Measurements from ENCODE around the gene LZTS3.
"Not testable (repeated sequence)": the region's sequence is repeated elsewhere in the genome, so short reads cannot be mapped to it uniquely, and the experiment has no call there.

LZTS3 gene

DNA sequence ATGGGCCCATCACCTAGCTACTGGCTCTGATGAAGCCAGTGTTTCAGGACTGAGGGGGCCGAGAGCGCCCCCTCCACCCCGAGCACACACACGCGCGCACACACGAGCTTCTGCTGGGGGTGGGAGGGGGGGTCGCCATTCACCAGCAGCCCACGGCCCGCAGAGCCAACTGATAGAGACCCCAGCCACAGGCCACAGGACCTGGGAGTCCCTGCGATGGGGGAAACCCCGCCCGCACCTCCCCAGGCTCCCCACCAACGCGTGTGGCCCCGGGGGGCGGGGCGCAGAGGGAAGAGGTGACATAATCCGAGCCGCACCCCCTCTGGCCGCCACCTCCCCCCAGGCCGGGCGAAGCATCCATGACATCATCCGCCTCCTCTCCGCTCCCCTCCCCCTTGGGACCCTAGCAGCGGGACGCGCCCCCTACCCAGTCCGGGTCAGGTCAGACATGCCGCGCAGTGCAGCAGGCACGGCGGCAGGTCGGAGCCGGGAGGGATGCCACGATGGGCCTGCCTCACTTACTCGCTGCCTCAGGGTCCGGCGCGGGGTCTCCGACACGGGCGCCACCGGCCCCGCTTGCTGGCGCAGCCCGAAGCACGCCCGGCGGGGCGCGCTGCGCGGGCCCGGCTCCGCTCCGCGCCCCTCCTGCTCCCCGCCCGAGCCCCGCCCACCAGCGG, at the start of gene LZTS3:
Gene LZTS3 (minus strand): TSS at position 617 of the 677 bp plus-strand sequence. CDS start 6,386 bp downstream, outside the sequence.
- DNase-seq: peak in 45 of 51 donors; percentile 33 to 85 (median 63)

DNA sequence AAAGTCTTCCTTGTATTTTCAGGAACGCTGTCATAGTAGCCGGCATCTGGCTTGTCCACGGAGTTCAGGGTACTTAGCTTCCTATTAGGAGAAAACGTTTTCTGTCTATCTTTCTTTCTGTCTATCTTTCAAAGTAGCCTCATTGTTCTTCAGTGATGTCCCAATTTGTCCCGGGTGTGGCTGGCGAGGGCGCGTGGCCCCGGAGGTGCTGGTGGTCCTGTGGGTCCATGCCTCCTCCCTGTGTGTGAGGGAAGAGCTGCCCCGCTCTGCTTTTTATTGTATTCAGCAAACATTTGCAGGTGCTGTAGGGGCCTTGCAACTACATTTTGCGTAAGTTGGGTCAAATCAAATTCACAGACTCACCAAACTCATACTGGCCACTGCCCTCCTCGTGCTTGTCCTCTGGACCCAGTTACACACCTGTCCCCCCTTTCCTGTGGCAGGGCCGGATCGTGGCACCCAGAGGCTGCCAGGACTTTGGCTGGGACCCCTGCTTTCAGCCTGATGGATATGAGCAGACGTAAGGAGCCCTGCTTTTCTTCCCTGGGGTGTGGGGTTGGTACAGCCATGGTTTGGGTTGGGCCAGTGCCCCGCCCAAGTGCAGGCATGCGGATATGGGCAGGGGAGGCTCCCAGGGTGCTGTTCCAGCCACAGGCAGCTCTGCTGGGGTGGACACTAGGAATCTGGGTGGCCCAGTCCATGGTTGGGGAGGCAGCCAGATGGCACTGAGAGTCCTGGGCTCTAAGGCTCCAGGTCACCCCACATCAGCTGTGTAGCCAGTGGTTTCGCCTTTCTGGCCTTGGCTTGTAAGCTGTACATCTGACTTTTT, 48.3 kb upstream of the LZTS3 start:
- DNase-seq: no peak

- peak in 25 of 51 donors; percentile 4 to 50 (median 23) for DNase-seq
These were observed 45.1 kb upstream of the LZTS3 start for GRCh38 chr20:3218307-3218988.

DNA sequence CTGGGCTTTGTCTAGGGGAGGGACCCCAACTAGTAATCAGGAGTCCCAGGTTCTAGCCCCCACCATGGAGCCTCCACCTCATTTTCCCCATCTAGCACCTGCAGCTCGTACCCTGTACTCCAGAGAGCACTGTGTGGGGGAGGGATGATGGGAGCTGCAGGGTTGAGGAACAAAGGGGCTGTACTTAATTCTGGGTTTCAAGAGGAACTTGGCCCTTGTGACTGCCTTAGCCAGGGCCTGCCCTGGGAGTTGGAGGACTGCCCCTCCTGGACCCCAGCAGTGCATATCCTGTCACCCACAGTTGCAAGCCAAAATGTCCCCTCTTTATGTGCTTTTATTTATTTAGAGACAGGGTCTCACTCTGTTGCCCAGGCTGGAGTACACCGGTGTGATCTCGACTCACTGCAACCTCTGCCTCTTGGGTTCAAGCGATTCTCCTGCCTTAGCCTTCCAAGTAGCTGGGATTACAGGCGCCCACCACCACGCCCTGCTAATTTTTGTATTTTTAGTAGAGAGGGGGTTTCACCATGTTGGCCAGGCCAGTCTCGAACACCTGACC, 42.1 kb upstream of the LZTS3 start:
- not testable (repeated sequence) for DNase-seq

DNA sequence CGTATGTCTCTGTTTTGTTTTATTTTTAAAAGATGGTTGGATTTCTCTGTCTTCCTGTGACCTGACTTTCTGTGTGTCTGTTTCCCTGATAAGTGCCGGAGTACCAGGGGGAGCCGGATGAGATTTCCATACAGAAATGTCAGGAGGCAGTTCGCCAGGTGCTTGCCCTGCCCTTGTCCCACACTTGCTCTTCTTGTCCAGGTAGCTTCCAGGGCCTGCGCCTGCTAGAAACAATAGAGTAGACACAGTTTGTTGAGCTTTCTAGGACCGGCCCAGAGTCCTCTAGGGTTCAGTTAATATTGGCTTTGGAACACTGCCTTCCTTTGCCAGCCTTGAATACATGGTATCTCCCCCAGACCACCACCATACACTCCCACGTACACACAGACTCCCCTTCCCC, 39.9 kb upstream of the LZTS3 start:
- DNase-seq: no peak

GRCh38 chr20:3210346-3210745, 37.0 kb upstream of the LZTS3 start:
- no peak for DNase-seq

- DNase-seq: peak in 1 of 51 donors; percentile 38
These were observed 36.6 kb upstream of the LZTS3 start for GRCh38 chr20:3209946-3210317.

DNA sequence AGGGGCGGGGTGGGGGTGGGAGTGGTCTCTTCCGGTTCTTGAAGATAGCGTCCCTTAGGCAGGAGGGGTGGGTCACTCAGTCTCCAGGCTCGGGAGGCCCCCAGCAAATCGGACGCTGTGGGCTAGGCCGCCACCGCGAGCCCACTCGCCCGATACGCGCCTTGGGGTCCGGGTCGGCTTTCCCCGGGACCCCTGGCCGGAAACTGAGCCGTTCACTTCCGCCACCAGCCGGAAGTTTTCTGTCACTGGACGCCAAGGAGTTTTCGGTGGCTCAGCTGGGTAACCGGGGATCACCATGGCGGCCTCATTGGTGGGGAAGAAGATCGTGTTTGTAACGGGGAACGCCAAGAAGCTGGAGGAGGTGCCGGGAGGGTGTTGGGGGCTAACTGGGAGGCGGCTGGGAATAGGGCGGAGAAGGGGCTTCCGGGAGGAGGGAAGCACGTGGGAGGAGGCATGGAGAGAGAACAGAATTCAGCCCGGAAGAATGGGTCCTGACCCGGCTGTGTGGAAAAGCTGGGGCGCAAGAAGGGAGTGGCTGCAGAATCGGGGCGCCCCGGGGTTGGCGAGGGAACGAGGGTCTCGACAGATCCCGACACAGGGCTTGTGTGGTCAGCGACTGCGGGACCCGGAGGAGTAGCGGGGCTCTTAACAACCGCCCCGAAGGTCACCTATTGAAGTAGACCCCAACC, 36.1 kb upstream of the LZTS3 start, which contains the start of gene ITPA:
Gene ITPA (plus strand): TSS at position 242 of the 689 bp plus-strand sequence. CDS start 54 bp downstream, at position 296.
- DNase-seq: peak in 41 of 51 donors; percentile 13 to 77 (median 40)

DNA sequence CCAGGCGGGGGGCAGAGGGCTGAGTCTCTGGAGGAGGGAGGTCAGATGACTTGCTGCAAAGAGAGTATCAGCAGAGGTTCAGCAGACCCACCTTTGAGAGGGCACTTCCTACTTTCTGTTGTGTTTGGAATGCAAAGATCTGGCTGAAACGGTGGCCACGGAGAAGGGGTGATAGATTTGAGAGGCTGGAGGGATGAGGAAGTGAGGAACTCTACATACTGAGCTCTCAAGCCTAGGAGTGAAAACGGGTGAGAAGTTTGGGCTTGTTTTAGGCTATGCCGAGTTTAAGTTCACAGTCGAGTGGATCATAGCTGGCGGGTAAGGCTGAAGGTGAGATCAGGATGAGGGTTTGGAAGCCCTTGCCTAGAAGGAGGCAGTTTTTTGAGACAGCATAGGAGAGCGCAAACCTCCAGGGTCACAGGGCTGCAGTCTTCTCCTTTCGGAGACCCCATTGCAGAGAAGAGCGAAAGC, 35.5 kb upstream of the LZTS3 start:
- DNase-seq: peak in 4 of 51 donors; percentile 6 to 44 (median 24)

GRCh38 chr20:3204124-3204794, 30.9 kb upstream of the LZTS3 start, which contains the start of gene DDRGK1:
Gene DDRGK1 (minus strand): TSS chr20:3204682. CDS start chr20:3204627, 55 bp downstream.
- DNase-seq: peak; percentile 36 to 97 (median 81)

DNA sequence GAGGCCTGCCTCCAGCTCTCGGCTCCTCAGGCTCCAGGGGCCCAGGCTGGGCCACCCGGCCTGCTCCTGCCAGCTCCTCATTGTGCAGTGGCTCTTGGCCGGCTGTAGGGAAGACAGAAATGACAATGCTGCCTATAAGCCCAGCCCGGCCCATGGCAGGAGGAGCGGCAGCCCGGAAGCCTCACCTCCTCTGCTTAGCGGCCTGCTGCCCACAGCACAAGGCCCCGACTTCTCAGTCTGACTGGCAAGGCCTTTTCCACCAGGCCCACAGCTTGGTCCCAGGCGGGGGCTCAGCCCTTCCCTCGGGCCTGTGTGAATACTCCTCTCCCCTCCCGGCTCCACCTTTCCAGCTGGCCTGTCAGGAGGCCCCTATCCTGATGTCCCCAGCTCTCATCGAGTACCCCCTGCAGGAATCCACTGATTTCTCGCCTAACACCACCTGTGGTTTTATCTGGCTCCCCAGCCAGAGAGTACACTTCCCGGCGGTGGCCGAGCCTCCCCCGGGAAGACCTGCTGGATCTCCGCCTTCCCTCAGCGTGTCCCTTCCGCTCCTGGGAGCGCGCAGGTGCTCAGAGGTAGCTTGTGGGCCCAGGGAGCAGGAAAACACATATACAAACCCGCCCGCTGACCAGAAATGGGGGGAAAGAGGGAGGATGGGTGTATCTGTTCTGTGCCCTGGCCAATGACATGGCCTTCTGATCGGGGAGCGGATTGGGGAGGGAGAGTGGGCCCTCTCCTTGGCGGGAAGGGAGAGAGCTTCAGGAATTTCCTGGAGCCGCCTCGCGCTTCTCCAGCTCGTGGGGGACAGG, 30.2 kb upstream of the LZTS3 start:
- DNase-seq: peak in 16 of 51 donors; percentile 7 to 71 (median 31)

DNA sequence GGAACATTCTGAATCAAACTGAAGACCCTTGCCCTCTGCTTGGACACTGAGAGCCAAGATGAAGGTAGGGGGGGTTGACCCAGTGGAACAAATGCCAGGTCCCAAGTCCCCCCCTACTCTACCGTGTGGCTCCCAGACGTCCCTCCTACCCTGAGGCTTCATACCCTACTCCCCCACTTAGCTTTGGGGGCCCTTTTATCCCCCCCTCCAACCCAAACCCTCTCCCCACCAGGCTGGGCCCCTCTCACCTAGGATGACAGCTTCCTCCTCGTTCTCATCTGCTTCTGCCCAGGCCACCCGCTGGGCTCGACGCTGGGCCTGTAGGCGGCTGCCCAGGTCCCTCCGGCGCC, 29.6 kb upstream of the LZTS3 start:
- no peak for DNase-seq

DNA sequence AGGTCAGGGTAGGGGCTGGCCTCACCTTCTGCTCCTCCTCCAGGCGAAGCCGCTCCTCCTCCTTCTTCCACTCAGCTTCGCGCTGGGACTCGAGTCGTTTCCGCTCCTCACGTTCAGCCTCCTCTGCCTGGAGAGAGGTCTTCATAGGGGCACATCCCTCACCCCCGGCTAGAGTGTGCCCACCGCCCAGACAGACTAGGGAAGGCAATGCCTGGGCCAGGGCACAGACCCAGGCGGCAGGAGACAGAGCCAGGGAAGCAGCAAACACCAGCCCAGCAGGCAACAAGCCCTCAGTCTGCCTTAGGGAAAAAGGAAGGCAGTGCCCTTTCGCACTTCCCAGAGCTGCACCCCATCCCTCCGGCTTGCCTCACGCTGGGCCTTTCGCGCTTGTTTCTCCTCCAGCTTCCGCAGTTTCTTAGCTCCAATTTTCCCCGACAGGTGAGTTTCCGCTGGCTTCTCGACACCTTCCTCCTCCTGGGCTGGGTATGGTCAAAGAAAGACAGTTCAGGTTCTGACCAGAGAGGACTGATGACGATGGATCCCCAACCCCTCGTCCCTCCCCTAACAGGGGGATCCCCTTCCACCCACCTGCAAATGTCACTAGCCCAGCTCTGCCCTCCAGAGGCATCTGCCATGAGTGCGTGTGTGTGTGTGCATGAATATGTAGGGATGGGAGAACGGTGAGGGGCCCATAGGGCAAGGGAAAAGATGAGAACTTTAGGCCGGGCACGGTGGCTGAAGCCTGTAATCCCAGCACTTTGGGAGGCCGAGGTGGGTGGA, 26.8 kb upstream of the LZTS3 start:
- no peak for DNase-seq

DNA sequence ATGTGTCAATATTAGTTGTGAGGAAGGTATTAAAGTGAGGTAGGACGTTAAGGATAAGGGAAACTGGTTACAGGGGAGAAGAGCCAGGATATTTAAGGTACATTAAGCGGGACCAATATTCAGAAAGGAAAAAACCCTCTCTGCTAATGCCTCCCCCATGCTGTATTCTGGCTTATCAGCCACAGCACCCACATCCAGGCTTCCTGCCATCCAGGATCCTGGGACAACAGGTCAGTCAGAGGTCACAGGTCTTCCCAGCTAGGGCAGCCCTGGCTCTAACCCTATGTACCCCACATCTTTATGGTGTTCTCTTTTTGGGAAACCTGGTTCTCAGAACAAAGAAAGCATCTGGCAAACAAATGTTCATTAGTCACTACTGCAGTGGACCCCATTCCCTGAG, 25.9 kb upstream of the LZTS3 start:
- no peak for DNase-seq

GRCh38 chr20:3195590-3196237, 22.4 kb upstream of the LZTS3 start:
- DNase-seq: no peak

GRCh38 chr20:3194617-3195280, 21.4 kb upstream of the LZTS3 start:
- DNase-seq: no peak
